ENCODE measurements around the gene CDH26. TPM values are rescaled to one million over a fixed set of nuclear protein-coding genes. Genes with fewer than 3 reads are reported as not detected.

CDH26 gene
- total RNA-seq, 2 experiments from 2014 or later = 0.19 to 0.36 TPM

- H4K20me1 ChIP-seq (ENCODE audit: insufficient read depth, low read length) = no peaks in the 10 kb centered on the region
- BruUV-seq (replicated peaks) = no TSS peak
- H3K79me2 ChIP-seq (ENCODE audit: insufficient read depth, low read depth, low read length) = no peaks in the 10 kb centered on the region
- no peak overlapping the region for H3K4me3 ChIP-seq (ENCODE audit: low read depth, low read length, poor library complexity, severe bottlenecking)
- intact Hi-C loops (cut with micrococcal nuclease; ENCODE audit: unreplicated experiment) = no loop called here
- no peaks in the 10 kb centered on the region for H3K9me2 ChIP-seq (ENCODE audit: insufficient read depth, low read length)
- ChIA-PET CTCF (ENCODE audit: unreplicated experiment) (no interaction called here), POLR2A (no interaction called here)
- H2AFZ ChIP-seq (ENCODE audit: low read length) = no peak overlapping the region
- H3K4me2 ChIP-seq (ENCODE audit: low read length) = no peak overlapping the region
- H3K9me3 ChIP-seq (ENCODE audit: low read length) = no peaks in the 10 kb centered on the region
- no peaks in the 10 kb centered on the region for H3K4me1 ChIP-seq (ENCODE audit: insufficient read depth, low read length, poor library complexity, severe bottlenecking)
- H3K27ac ChIP-seq (ENCODE audit: low read depth, low read length, poor library complexity, severe bottlenecking) = no peak overlapping the region
- TF ChIP-seq EZH2phosphoT487 (IDR thresholded peaks at IDR 0.05; ENCODE audit: borderline replicate concordance, low read depth, low read length) = no peak
- no peak for TF ChIP-seq CTCF (conservative IDR thresholded peaks at IDR 0.05; ENCODE audit: low read length)
- no peaks in the 10 kb centered on the region for H3K36me3 ChIP-seq (ENCODE audit: insufficient read depth, low read length)
- DNase-seq (ENCODE audit: low spot score) = no peak
Observed at GRCh38 chr20:60051911-60052310, 93.7 kb downstream of the CDH26 start.

GRCh38 chr20:60052322-60052721 lies 94.1 kb downstream of the CDH26 start:
- intact Hi-C loops (cut with micrococcal nuclease; ENCODE audit: unreplicated experiment) = no loop called here

More at GRCh38 chr20:60052322-60052721, 94.1 kb downstream of the CDH26 start:
- Histone ChIP-seq H3K79me2 (ENCODE audit: insufficient read depth, low read depth, low read length) (no peaks in the 10 kb centered on the region), H3K9me3 (ENCODE audit: low read length) (no peaks in the 10 kb centered on the region), H3K4me2 (ENCODE audit: low read length) (no peak overlapping the region), H3K9me2 (ENCODE audit: insufficient read depth, low read length) (no peaks in the 10 kb centered on the region), H3K36me3 (ENCODE audit: insufficient read depth, low read length) (no peaks in the 10 kb centered on the region), H2AFZ (ENCODE audit: low read length) (no peak overlapping the region), H3K4me3 (ENCODE audit: low read depth, low read length, poor library complexity, severe bottlenecking) (no peak overlapping the region), H3K27ac (ENCODE audit: low read depth, low read length, poor library complexity, severe bottlenecking) (no peak overlapping the region), H3K4me1 (ENCODE audit: insufficient read depth, low read length, poor library complexity, severe bottlenecking) (no peaks in the 10 kb centered on the region), H4K20me1 (ENCODE audit: insufficient read depth, low read length) (no peaks in the 10 kb centered on the region)
- POLR2A ChIA-PET = no interaction called here
- no TSS peak for BruUV-seq (replicated peaks)
- TF ChIP-seq CTCF (conservative IDR thresholded peaks at IDR 0.05; ENCODE audit: low read length) (no peak), EZH2phosphoT487 (IDR thresholded peaks at IDR 0.05; ENCODE audit: borderline replicate concordance, low read depth, low read length) (no peak)
- DNase-seq (ENCODE audit: low spot score) = no peak
- CTCF ChIA-PET (ENCODE audit: unreplicated experiment) = no interaction called here

All from OCI-LY7 (cell line).